Subcutaneous adipose tissue (tissue), 4 donors: ENCODE results near the gene MOB3B. TPM values are rescaled to one million over a fixed set of nuclear protein-coding genes. Genes with fewer than 3 reads are reported as not detected.

Experiments
- CTCF ChIP-seq: fragments of 450-650 bp; IDR thresholded peaks from one replicate; pipeline ENCODE4 v1.5.1; 2016; ENCODE audit warnings: low read depth, mild to moderate bottlenecking, control low read depth, antibody characterized with exemption, moderate library complexity
- total RNA-seq, 4 donors: library from RNA; depleted of rRNA; stranded (reverse); fragments of >200 nt; gene quantifications; one replicate each; pipeline ENCODE4 v1.1.0, GENCODE V29; 2016

MOB3B gene
- total RNA-seq, 4 donors from 2014 or later: 11.9 to 13.4 (median 12.6) TPM

- no peak for TF ChIP-seq CTCF
Observed at GRCh38 chr9:27413511-27414219, 115.9 kb downstream of the MOB3B start.

GRCh38 chr9:27412963-27413362 lies 116.7 kb downstream of the MOB3B start:
- no peak for TF ChIP-seq CTCF

GRCh38 chr9:27412081-27412480 lies 117.5 kb downstream of the MOB3B start:
- no peak for TF ChIP-seq CTCF

GRCh38 chr9:27408482-27408881 lies 121.1 kb downstream of the MOB3B start:
- TF ChIP-seq CTCF: no peak

- TF ChIP-seq CTCF: no peak
Observed at GRCh38 chr9:27408001-27408400, 121.6 kb downstream of the MOB3B start.

- TF ChIP-seq CTCF: no peak
Observed at GRCh38 chr9:27407491-27407890, 122.1 kb downstream of the MOB3B start.

GRCh38 chr9:27404661-27405060 lies 125.0 kb downstream of the MOB3B start:
- TF ChIP-seq CTCF: no peak
